HL-60/S4 treated with retinoic acid at 250 ng/mL for 4 days and 3 days (cell line): Measurements from ENCODE around the gene TJP2.

Source experiments
- in situ Hi-C: fragments of 300-500 bp; cut with MboI; formaldehyde crosslinking; loops from 2 replicates; pipeline ENCODE4 v1.7.0; 2022; ENCODE audit warnings: low sequenced_read_pairs

The TJP2 gene

GRCh38 chr9:69173891-69174615, at the start of gene TJP2:
Gene TJP2, plus strand, starts transcription at chr9:69174277. Its CDS starts 96 bp downstream, at chr9:69174373.
- in situ Hi-C loops = no loop called here

DNA sequence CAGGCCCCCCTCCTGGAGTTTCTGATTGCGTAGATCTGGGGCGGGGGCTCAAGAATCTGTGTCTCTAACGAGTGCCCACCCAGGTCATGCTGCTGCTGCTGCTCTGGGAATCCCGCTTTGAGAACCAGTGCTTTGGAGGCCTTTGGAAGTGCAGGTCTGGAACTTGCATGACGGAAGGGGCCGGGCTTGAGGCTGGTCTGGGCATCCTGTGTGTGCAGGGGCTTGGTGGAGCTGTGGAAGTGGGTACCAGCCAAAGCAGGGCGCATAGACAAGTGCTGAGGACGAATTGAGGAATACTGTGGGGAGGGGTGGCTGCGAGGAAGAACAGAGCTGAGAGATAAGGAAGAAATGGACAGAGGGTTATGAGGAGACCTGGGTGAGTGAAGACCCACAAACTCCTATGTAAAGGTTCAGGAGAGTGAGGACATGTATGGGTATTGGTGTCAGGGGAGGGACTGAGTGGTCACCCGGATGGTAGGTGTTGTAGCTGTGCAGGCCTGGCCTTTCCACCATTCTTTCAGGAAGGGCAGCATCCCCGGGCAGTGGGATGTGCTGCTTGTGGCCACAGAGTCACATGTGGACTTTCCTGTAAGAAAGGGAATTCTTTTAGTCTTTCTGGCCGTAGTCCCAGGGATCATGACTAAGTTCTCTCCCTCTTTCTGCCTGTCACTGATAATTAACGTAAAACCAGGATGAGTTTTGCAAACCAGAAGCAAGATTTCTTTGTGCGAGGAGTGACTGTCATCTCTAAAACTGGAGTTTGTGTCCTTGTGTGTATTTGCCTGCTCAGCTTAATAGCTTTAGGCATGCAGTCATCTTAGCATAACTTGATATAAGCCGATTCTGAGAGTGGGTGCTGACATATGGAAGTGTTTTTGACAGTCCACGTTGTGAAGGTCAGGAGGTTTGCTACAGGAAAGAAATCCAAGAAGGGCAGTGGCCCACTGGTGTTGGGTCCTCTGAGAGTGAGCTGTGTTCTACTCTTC, 43.3 kb upstream of the TJP2 start:
- in situ Hi-C loops = no loop called here

DNA sequence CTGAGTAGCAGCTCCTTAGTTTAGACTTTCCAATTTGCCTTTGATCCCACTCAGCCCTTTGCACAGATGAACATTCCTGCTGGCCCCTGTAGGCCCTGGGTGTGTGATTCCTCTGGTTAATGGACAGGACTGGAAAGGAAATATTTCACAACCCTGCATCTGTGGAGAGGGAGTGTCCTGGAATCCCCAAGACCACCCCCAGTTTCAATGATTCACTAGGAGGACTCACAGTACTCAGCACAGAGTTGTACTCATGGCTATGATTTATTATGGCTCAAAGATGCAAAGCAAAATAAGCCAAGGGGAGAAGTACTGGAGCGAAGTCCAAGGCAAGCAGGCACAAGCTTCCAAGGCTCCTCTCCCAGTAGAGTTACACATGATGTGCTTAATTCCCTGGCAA, 42.4 kb upstream of the TJP2 start:
- in situ Hi-C loops = no loop called here

- in situ Hi-C loops = no loop called here
Measured at GRCh38 chr9:69132361-69132760, 41.7 kb upstream of the TJP2 start.

DNA sequence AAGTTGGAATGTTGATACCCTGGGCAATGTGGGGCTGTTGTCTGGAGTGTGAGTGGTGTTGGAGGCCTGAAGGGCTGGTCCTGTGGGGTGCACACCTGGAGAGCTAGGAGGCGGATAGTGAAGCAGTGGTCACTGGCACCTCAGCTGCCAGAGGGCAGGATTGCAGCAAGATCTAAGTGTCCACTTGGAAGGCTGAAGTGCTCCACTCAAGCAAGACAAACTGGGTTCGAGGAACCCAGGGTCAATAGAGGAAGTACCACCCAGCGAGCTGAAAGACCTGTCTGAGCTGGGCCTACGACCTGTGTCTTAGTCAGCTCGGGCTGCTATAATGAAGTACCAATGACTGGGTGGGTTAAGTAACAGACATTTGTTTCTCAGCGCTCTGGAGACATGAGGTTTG, 39.7 kb upstream of the TJP2 start:
- in situ Hi-C loops = no loop called here

DNA sequence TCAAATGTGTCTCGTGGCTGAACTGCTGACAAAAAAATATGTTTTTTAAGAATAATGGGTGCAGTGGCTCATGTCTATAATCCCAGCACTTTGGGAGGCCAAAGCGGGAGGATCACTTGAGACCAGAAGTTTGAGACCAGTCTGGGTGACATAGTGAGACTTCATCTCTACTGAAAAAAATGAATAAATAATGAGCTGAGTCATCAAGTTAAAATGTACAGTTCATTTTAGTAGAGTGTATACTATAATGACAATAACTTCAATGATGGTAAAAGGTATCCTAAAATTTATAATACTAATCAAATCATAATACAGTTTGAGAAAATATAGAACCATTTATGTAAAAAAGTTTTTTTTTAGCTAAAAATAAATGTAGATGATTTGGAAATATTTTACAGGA, 37.9 kb upstream of the TJP2 start:
- in situ Hi-C loops = no loop called here

DNA sequence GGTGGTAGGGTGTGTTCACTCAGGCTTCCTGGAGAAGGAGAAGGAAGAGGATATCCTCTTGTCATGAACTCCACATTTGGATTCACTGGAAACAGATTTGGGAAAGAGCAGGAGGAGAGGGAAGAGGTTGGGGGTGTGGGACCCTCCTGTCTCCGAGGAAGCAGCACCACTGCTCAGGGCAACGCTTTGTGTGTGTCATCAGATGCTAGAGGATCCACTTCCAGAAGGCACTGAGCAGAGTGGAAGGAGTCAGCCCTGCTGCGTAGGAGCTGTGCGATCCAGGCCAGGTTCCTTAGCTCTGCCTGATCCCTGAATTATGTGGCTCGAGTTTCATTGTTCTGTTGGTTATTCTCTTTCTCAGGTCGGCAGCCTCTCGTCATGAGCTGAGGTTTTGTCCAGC, 37.3 kb upstream of the TJP2 start:
- in situ Hi-C loops = no loop called here

DNA sequence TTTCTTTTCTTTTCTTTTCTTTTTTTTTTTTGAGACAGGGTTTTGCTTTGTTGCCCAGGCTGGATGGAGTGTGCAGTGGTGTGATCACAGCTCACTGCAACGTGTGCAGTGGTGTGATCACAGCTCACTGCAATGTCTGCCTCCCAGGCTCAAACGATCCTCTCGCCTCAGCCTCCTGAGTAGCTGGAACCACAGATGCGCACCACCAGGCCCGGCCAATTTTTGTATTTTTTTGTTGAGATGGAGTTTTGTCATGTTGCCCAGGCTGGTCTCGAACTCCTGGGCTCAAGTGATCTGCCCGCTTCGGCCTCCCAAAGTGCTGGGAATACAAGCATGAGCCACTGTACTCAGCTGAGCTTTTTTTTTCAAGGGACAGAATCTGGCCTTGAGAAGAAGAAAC, 36.8 kb upstream of the TJP2 start:
- in situ Hi-C loops = no loop called here

DNA sequence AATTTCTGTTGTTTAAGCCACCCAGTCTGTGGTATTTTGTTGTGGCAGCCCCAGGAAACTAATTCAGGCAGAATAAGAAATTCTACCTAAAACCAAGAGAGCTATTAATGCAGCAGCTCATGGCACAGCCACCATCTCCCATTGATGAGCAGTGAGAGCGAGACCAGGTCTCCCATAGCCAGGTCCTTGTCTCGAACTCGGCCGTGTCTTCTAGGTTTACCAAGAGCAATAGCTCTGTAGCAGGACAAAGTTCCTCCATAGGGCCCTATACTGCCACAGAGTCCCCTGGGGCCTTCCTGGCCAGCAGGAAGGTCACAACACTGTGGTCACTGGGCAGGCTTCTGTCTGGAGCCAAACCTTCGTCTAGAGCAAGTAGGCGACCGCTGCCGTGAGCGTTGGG, 34.5 kb upstream of the TJP2 start:
- in situ Hi-C loops = no loop called here

GRCh38 chr9:69140123-69140735, 33.8 kb upstream of the TJP2 start:
- in situ Hi-C loops = no loop called here

GRCh38 chr9:69141851-69142250, 32.2 kb upstream of the TJP2 start:
- in situ Hi-C loops = no loop called here

GRCh38 chr9:69143291-69143690, 30.8 kb upstream of the TJP2 start:
- in situ Hi-C loops = no loop called here

GRCh38 chr9:69145144-69145715, 28.8 kb upstream of the TJP2 start:
- in situ Hi-C loops = no loop called here

DNA sequence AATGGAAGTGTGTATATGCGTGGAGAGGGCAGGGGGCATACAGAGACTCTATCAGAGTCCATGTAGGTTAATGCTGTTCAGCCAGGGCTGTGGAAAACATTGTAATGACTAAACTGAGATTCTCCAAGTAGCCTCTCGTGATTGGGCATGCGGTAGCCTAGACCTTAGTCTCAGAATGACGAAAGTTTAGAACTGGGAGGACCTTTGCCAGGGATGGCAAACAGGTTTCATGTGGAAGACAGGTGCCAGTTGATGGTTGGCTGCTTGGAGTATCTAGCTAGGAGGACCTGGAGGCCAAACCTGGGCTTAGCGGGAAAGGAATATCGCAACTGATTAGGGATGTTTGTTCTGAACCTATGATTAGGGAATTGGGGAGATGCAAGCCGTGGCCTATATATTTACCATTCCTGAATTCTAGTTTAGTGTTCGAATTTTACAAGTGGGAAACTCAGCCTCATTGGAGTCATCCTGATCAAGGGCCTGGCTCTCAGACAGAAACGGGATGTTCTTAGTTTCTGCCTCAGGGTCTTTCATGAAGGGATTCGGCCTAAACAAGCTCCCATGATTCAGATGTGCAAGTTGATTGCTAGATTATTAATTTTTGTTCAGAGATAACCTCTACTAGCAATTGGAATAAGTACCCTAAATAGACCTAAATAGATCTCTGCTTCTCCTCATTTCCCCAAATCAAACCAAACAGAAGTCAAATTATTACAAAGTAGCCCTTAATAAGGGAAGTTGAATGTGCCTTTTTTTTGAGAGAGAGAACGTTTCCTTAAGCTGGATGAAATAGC, 26.8 kb upstream of the TJP2 start:
- in situ Hi-C loops = no loop called here

- in situ Hi-C loops = no loop called here
Measured at GRCh38 chr9:69149321-69149807, 24.7 kb upstream of the TJP2 start.

GRCh38 chr9:69151506-69151905, 22.6 kb upstream of the TJP2 start:
- in situ Hi-C loops = no loop called here

DNA sequence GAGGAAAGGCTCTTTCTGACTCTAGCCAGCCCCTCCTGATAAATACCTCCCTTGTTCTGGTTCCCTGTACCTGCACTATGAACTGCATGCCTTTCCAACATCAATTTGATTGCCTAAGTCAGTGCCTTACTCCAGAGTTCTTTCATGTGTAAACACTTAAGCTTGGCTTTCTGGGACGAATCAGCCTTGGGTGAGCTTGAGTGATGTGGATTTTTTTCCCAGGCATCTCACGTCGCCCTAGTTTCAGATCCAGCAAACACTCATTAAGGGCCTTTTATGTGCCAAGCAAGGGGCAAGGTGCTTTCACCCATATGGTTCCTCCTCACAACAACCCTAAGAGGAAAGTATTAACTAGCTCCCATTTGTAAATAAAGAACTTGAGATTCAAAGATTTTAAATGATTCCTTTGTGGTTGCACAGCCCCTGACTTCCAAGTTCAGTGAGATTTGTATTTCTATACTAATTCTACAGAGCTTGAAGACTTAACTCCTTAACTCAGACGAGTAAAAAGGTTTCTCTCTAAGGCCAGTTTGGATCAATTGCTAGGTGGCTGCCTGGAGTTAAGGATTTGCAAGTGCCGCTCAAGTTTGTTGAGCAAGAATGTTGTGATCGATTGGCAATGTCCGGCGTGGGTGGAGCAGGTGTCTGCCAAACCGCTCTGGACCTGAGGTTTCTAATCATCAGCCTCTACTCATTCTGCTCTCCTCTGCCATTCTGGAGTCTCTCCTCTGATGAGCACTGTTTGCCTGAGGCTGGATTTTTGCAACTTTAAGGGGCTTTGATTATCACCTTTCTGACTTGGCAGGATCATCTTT, 20.2 kb upstream of the TJP2 start:
- in situ Hi-C loops = no loop called here

DNA sequence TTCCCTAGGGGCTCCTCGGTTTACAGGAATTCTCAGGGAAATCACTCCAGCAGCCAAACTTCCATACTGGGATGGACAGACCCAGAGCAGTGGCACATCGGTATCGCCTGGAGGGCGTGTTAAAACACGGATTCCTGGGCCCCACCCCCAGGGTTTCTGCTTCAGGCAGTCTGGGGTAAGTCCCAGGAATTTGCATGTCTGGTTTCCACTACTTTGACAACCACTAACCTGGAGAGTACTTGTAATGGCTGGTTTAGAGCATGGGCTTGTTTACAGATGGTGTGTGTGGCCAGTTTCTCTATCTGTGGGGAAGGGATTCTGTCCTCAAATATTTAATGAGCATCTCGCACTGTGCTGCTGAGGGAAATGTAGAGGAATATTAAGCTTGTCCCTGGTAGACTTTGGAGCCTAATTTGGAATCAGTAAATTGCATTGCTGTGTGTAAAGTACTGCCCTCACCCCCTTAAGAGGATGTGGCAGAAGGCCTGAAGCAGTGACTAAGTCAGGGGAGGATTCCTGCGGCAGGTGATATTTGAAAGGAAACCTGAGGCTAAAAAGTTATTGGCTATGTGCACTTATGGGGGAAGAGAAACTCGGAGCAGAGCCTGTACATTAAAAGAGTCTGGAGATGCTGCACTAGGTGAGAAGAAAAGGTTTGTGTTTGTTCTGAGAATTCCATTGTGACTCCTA, 18.6 kb upstream of the TJP2 start:
- in situ Hi-C loops = no loop called here
